ENCODE measurements around the gene DDX3X. TPM values are rescaled to one million over a fixed set of nuclear protein-coding genes. Genes with fewer than 3 reads are reported as not detected.
"Not testable (repeated sequence)": the region's sequence is repeated elsewhere in the genome, so short reads cannot be mapped to it uniquely, and the experiment has no call there.

DDX3X gene
- 266 TPM for total RNA-seq (2021; ENCODE audit: unreplicated experiment)
- 110 TPM for polyA plus RNA-seq (2012; ENCODE audit: insufficient read length)
- Bru-seq, nascent RNA, result percentile 97 among the genes with signal in this experiment
- percentile 99 among the genes with signal in this experiment for BruChase-seq, experiment 1, labeled RNA remaining after a 2-hour chase
- percentile 99 among the genes with signal in this experiment for BruChase-seq, experiment 2, labeled RNA remaining after a 6-hour chase
- long read RNA-seq, full-length matches to known transcripts, result 150 of 191 reads
- long read RNA-seq, partial matches to known transcripts, result 31 of 191 reads
- long read RNA-seq, other reads (novel, unspliced or antisense), result 10 of 191 reads

GRCh38 chrX:41333744-41334362 is at the start of gene DDX3X:
TSS of gene DDX3X (plus strand) at chrX:41334162. CDS start at chrX:41334253, 91 bp downstream.
- ChIA-PET CTCF (interaction anchor here (0.7 kb wide), 1 partner anchor 337 kb away, joined by 7 read pairs; no protein-coding TSS in a partner anchor), POLR2A (interaction anchor here (0.7 kb wide), 1 partner anchor 196 kb away, joined by 6 read pairs; no protein-coding TSS in a partner anchor)
- Histone ChIP-seq H3K9me3 (ENCODE audit: control insufficient read depth, insufficient read depth, low read depth, low read length) (no peaks in the 10 kb centered on the region), H3K27me3 (ENCODE audit: control insufficient read depth, insufficient read depth, low read length) (no peaks in the 10 kb centered on the region), H3K36me3 (ENCODE audit: control insufficient read depth, insufficient read depth, low read length) (peaks cover 3% of the 10 kb centered on the region; the same call in 1 of the 2 replicates), H3K4me1 (ENCODE audit: control insufficient read depth, insufficient read depth, low read length) (peaks cover 11% of the 10 kb centered on the region), H3K4me3 (ENCODE audit: low read depth in 2 of 2, low read length in 2 of 2) (peak within 1 kb of the TSS; percentile 60 to 78), H3K27ac (ENCODE audit: low read length) (peak within 1 kb of the TSS; percentile 97)
- no TSS peak for BruUV-seq (replicated peaks)
- in situ Hi-C loops (cut with HindIII; ENCODE audit: low pct_unique_long_range_greater_than_20kb, low sequenced_read_pairs), result no loop called here
- peak; percentile 69 for ATAC-seq
- DNase-seq (ENCODE audit: low read depth, low spot score), result peak; percentile 64
- intact Hi-C loops (cut with micrococcal nuclease; ENCODE audit: unreplicated experiment), result loop anchor here (10.0 kb wide), 1 partner anchor 59 kb away; no protein-coding TSS in a partner anchor
- peak; percentile 96 for TF ChIP-seq POLR2AphosphoS5 (IDR thresholded peaks at IDR 0.05; ENCODE audit: low read depth, low read length)
- TF ChIP-seq REST (IDR thresholded peaks at IDR 0.05; ENCODE audit: insufficient read depth in 1 of 2, low read depth in 2 of 2, low read length in 1 of 2), result no peak

GRCh38 chrX:41285928-41286327 is 48.0 kb upstream of the DDX3X start:
- H3K27me3 ChIP-seq (ENCODE audit: control insufficient read depth, insufficient read depth, low read length); H3K4me3 ChIP-seq (ENCODE audit: low read depth in 2 of 2, low read length in 2 of 2); H3K4me1 ChIP-seq (ENCODE audit: control insufficient read depth, insufficient read depth, low read length); CTCF ChIA-PET; H3K36me3 ChIP-seq (ENCODE audit: control insufficient read depth, insufficient read depth, low read length); POLR2A ChIA-PET; ATAC-seq; BruUV-seq (replicated peaks); DNase-seq (ENCODE audit: low read depth, low spot score); in situ Hi-C loops (cut with HindIII; ENCODE audit: low pct_unique_long_range_greater_than_20kb, low sequenced_read_pairs); intact Hi-C loops (cut with micrococcal nuclease; ENCODE audit: unreplicated experiment); H3K9me3 ChIP-seq (ENCODE audit: control insufficient read depth, insufficient read depth, low read depth, low read length); H3K27ac ChIP-seq (ENCODE audit: low read length): not testable (repeated sequence)

- in situ Hi-C loops (cut with HindIII; ENCODE audit: low pct_unique_long_range_greater_than_20kb, low sequenced_read_pairs), result no loop called here
- ATAC-seq (no peak), DNase-seq (ENCODE audit: low read depth, low spot score) (no peak)
- BruUV-seq (replicated peaks), result no TSS peak
- no peaks in the 10 kb centered on the region for H3K4me1 ChIP-seq (ENCODE audit: control insufficient read depth, insufficient read depth, low read length)
- no peaks in the 10 kb centered on the region for H3K9me3 ChIP-seq (ENCODE audit: control insufficient read depth, insufficient read depth, low read depth, low read length)
- no peak overlapping the region for H3K27ac ChIP-seq (ENCODE audit: low read length)
- ChIA-PET POLR2A (no interaction called here), CTCF (no interaction called here)
- H3K36me3 ChIP-seq (ENCODE audit: control insufficient read depth, insufficient read depth, low read length), result no peaks in the 10 kb centered on the region
- intact Hi-C loops (cut with micrococcal nuclease; ENCODE audit: unreplicated experiment), result no loop called here
- H3K4me3 ChIP-seq (ENCODE audit: low read depth in 2 of 2, low read length in 2 of 2), result no peak overlapping the region
- TF ChIP-seq CTCF (IDR thresholded peaks at IDR 0.05) (no peak), REST (IDR thresholded peaks at IDR 0.05; ENCODE audit: insufficient read depth in 1 of 2, low read depth in 2 of 2, low read length in 1 of 2) (no peak), POLR2AphosphoS5 (IDR thresholded peaks at IDR 0.05; ENCODE audit: low read depth, low read length) (no peak), TCF7L2 (IDR thresholded peaks at IDR 0.05; ENCODE audit: low read depth, low read length) (no peak), SIN3A (IDR thresholded peaks at IDR 0.05; ENCODE audit: borderline replicate concordance, insufficient read depth, low read depth, low read length) (no peak)
- H3K27me3 ChIP-seq (ENCODE audit: control insufficient read depth, insufficient read depth, low read length), result no peaks in the 10 kb centered on the region
These were observed 45.3 kb upstream of the DDX3X start for GRCh38 chrX:41288641-41289040.

Measured in Panc1 (cell line).